GM23338 (cell line): ENCODE data around the gene TMEM38A. TPM values are rescaled to one million over a fixed set of nuclear protein-coding genes. Genes with fewer than 3 reads are reported as not detected.
A peak's percentile ranks its signal among the peaks of the same experiment; 100 is the strongest.
"Not testable (repeated sequence)": the region's sequence is repeated elsewhere in the genome, so short reads cannot be mapped to it uniquely, and the experiment has no call there.

ENCODE experiments used
- ATAC-seq: fragments of 200-7000 bp; cut with Tn5 transposase; 3 replicates; pipeline ENCODE4 v1.9.1; 2020
- DNase-seq: peaks from one replicate; pipeline ENCODE4 v3.0.0-alpha.2; 2015; ENCODE audit warnings: low spot score
- H2AFZ ChIP-seq: fragments of 200-600 bp; sonication (generic); 2 replicates; pipeline ENCODE4 v1.8.0; 2016; ENCODE audit warnings: antibody characterized with exemption, mild to moderate bottlenecking, moderate library complexity
- H3F3A ChIP-seq: fragments of 200-600 bp; sonication (generic); replicated peaks from 2 replicates; pipeline ENCODE4 v1.8.0; 2017; ENCODE audit warnings: antibody characterized with exemption, mixed run types, low read depth
- H3K27ac ChIP-seq: fragments of 200-600 bp; sonication (generic); 2 replicates; pipeline ENCODE4 v1.6.1; 2016; ENCODE audit warnings: low read depth
- H3K27me3 ChIP-seq: fragments of 200-600 bp; sonication (generic); 2 replicates; pipeline ENCODE4 v1.8.0; 2016; ENCODE audit warnings: mild to moderate bottlenecking, mixed run types, moderate library complexity; ENCODE audit not compliant: insufficient read depth
- H3K36me3 ChIP-seq: fragments of 200-600 bp; sonication (generic); 2 replicates; pipeline ENCODE4 v1.8.0; 2016; ENCODE audit warnings: mild to moderate bottlenecking; ENCODE audit not compliant: insufficient read depth
- H3K4me1 ChIP-seq: fragments of 200-600 bp; sonication (generic); 2 replicates; pipeline ENCODE4 v1.8.0; 2016; ENCODE audit warnings: mild to moderate bottlenecking, moderate library complexity; ENCODE audit not compliant: insufficient read depth
- H3K4me2 ChIP-seq: fragments of 200-600 bp; sonication (generic); 2 replicates; pipeline ENCODE4 v1.7.1; 2017; ENCODE audit warnings: mixed run types
- H3K4me3 ChIP-seq: fragments of 200-600 bp; sonication (generic); 2 replicates; pipeline ENCODE4 v1.6.1; 2016; ENCODE audit warnings: mixed run types
- H3K79me2 ChIP-seq: fragments of 200-600 bp; sonication (generic); replicated peaks from 2 replicates; pipeline ENCODE4 v1.8.0; 2017; ENCODE audit warnings: mild to moderate bottlenecking; ENCODE audit not compliant: insufficient read depth
- H3K9me2 ChIP-seq: fragments of 200-600 bp; sonication (generic); 2 replicates; pipeline ENCODE4 v1.8.0; 2017; ENCODE audit not compliant: insufficient read depth
- H4K20me1 ChIP-seq: fragments of 200-600 bp; sonication (generic); replicated peaks from 2 replicates; pipeline ENCODE4 v1.8.0; 2017; ENCODE audit warnings: mild to moderate bottlenecking; ENCODE audit not compliant: insufficient read depth
- H3K27ac Mint-ChIP-seq: 2 replicates; pipeline ENCODE4 v1.8.0; 2020; ENCODE audit warnings: inconsistent platforms, mild to moderate bottlenecking, moderate library complexity, mixed read lengths
- H3K27me3 Mint-ChIP-seq: 3 replicates; pipeline ENCODE4 v1.8.0; 2022; ENCODE audit warnings: low read depth, mild to moderate bottlenecking, moderate library complexity, mixed read lengths, inconsistent platforms; ENCODE audit not compliant: insufficient read depth, poor library complexity
- H3K36me3 Mint-ChIP-seq: 3 replicates; pipeline ENCODE4 v1.8.0; 2021; ENCODE audit warnings: low read depth, mild to moderate bottlenecking, inconsistent platforms, moderate library complexity, mixed read lengths
- H3K4me1 Mint-ChIP-seq: 3 replicates; pipeline ENCODE4 v1.8.0; 2020; ENCODE audit warnings: mild to moderate bottlenecking, inconsistent platforms, mixed read lengths
- H3K4me3 Mint-ChIP-seq: 3 replicates; pipeline ENCODE4 v1.8.0; 2021; ENCODE audit warnings: moderate library complexity, mild to moderate bottlenecking, inconsistent platforms, mixed read lengths
- H3K9me3 Mint-ChIP-seq: 3 replicates; pipeline ENCODE4 v1.8.0; 2020; ENCODE audit warnings: moderate library complexity, mild to moderate bottlenecking, inconsistent platforms, mixed read lengths
- CREB1 ChIP-seq: fragments of 250-450 bp; sonication (Bioruptor Pico); IDR thresholded peaks from 2 replicates; pipeline ENCODE4 v1.5.0; 2020; ENCODE audit warnings: low read depth, mild to moderate bottlenecking, moderate library complexity
- CTCF ChIP-seq, 2 experiments: fragments of 200-600 bp in 1 of 2; sonication (generic) in 1 of 2; conservative IDR thresholded peaks; 2 replicates each; pipeline versions ENCODE4 v1.5.1 to v1.6.1; 2016 to 2017; ENCODE audit warnings: antibody characterized with exemption in 2 of 2, low read depth in 2 of 2, mild to moderate bottlenecking in 2 of 2, moderate library complexity in 1 of 2
- NANOG ChIP-seq: IDR thresholded peaks from 2 replicates; pipeline ENCODE4 v1.6.1; 2016; ENCODE audit warnings: antibody characterized with exemption, borderline replicate concordance
- POLR2AphosphoS5 ChIP-seq: IDR thresholded peaks from 2 replicates; pipeline ENCODE4 v1.6.1; 2016; ENCODE audit warnings: antibody characterized with exemption, low read depth
- ZNF114 ChIP-seq: fragments of 250-450 bp; sonication (Bioruptor Pico); IDR thresholded peaks from 2 replicates; pipeline ENCODE4 v1.5.0; 2020; ENCODE audit warnings: mild to moderate bottlenecking, moderate library complexity
- ZNF331 ChIP-seq: fragments of 250-450 bp; sonication (Bioruptor Pico); IDR thresholded peaks from 2 replicates; pipeline ENCODE4 v1.5.0; 2020; ENCODE audit warnings: low read depth, mild to moderate bottlenecking, moderate library complexity
- ZNF462 ChIP-seq: fragments of 250-450 bp; sonication (Bioruptor Pico); IDR thresholded peaks from 2 replicates; pipeline ENCODE4 v1.5.0; 2020; ENCODE audit warnings: mild to moderate bottlenecking, moderate library complexity
- polyA plus RNA-seq: library from polyadenylated mRNA; unstranded; fragments of >200 nt; fragmentation: Nextera tagmentation; extraction: Ambion mirVana; gene quantifications from 2 replicates; pipeline ENCODE4 v1.2.1, GENCODE V29; 2016
- total RNA-seq: library from RNA; depleted of rRNA; stranded (reverse); fragments of >200 nt; shearing (Covaris generic); gene quantifications from 2 replicates; pipeline ENCODE4 v1.2.3, GENCODE V29; 2014
- TF ChIP-seq, protein P1 (sequence below): IDR thresholded peaks from one replicate; pipeline ENCODE4 v1.6.1; 2018; ENCODE audit warnings: antibody characterized with exemption; ENCODE audit not compliant: unreplicated experiment

Gene TMEM38A
- total and polyA plus RNA-seq, 2 experiments from 2014 or later, result 5.9 to 14.1 TPM

DNA sequence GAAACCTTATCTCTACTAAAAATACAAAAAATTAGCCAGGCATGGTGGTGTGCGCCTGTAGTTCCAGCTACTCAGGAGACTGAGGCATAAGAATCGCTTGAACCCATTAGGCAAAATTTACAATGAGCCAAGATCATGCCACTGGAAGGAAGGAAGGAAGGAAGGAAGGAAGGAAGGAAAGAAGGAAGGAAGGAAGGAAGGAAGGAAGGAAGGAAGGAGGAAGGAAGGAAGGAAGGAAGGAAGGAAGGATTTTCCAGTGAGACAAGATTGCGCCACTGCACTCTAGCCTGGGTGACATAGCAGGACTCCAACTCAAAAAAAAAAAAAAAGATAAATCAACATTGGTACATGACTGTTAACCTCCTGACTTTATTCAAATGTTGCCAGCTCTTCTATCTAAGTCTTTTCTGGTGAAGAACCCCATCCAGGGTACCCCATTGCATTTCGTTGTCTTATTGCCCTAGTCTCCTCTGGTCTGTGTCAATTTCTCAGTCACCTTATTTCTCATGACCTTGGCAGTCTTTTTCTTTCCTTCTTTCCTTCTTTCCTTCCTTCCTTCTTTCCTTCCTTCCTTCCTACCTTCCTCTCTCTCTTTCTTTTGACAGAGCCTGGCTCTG, 74.8 kb downstream of the TMEM38A start:
- H3K4me3 ChIP-seq, H3K4me3 Mint-ChIP-seq, H3K79me2 ChIP-seq, DNase-seq, H3K4me1 ChIP-seq, H3F3A ChIP-seq, H3K4me2 ChIP-seq, H3K27ac ChIP-seq, H4K20me1 ChIP-seq, H3K9me2 ChIP-seq, H3K4me1 Mint-ChIP-seq, H3K27me3 ChIP-seq, H3K36me3 ChIP-seq, H2AFZ ChIP-seq, ATAC-seq, H3K27me3 Mint-ChIP-seq, H3K36me3 Mint-ChIP-seq, H3K27ac Mint-ChIP-seq: not testable (repeated sequence)
- peaks cover 13% of the 10 kb centered on the region; the same call in 1 of the 3 replicates for H3K9me3 Mint-ChIP-seq

DNA sequence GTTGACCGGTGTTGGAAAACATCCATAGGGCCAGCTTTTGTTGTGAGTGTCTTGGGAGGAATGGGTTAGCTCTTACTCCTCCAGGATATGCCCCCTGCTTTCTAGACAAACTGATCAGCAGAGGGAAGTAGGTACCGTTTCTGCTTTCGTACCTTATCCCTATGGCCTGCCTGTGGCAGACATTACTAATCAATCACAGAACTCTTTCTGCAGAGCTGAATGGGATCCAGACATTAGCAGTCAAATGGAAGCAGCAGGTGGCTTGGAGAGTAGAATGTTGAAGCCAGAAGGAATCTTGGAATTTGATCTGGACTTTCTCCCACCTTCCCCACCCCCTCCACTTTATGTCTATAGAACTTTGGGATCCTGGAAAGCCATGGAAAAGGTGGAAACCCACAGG, 75.8 kb downstream of the TMEM38A start:
- no peak overlapping the region for H3K27ac Mint-ChIP-seq
- peaks cover 4% of the 10 kb centered on the region for H3K27me3 Mint-ChIP-seq
- H3F3A ChIP-seq, result no peaks in the 10 kb centered on the region
- H3K27ac ChIP-seq, result no peak overlapping the region
- TF ChIP-seq, protein P1, sequence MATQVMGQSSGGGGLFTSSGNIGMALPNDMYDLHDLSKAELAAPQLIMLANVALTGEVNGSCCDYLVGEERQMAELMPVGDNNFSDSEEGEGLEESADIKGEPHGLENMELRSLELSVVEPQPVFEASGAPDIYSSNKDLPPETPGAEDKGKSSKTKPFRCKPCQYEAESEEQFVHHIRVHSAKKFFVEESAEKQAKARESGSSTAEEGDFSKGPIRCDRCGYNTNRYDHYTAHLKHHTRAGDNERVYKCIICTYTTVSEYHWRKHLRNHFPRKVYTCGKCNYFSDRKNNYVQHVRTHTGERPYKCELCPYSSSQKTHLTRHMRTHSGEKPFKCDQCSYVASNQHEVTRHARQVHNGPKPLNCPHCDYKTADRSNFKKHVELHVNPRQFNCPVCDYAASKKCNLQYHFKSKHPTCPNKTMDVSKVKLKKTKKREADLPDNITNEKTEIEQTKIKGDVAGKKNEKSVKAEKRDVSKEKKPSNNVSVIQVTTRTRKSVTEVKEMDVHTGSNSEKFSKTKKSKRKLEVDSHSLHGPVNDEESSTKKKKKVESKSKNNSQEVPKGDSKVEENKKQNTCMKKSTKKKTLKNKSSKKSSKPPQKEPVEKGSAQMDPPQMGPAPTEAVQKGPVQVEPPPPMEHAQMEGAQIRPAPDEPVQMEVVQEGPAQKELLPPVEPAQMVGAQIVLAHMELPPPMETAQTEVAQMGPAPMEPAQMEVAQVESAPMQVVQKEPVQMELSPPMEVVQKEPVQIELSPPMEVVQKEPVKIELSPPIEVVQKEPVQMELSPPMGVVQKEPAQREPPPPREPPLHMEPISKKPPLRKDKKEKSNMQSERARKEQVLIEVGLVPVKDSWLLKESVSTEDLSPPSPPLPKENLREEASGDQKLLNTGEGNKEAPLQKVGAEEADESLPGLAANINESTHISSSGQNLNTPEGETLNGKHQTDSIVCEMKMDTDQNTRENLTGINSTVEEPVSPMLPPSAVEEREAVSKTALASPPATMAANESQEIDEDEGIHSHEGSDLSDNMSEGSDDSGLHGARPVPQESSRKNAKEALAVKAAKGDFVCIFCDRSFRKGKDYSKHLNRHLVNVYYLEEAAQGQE, result no peak
- TF ChIP-seq CREB1 (no peak), ZNF462 (CRISPR knock-in tag) (no peak), CTCF (conservative IDR thresholded peaks at IDR 0.05; ENCODE audit: low read depth in 2 of 2) (no peak), ZNF331 (CRISPR knock-in tag) (no peak), POLR2AphosphoS5 (no peak), NANOG (no peak), ZNF114 (CRISPR knock-in tag) (no peak)
- H3K36me3 Mint-ChIP-seq, result no peaks in the 10 kb centered on the region
- no peak overlapping the region for H2AFZ ChIP-seq
- H3K27me3 ChIP-seq, result no peaks in the 10 kb centered on the region
- DNase-seq, result peak; percentile 73
- ATAC-seq, result no peak
- no peaks in the 10 kb centered on the region for H3K4me1 ChIP-seq
- H3K36me3 ChIP-seq, result no peaks in the 10 kb centered on the region
- no peaks in the 10 kb centered on the region for H4K20me1 ChIP-seq
- H3K4me1 Mint-ChIP-seq, result peaks cover 6% of the 10 kb centered on the region; the same call in 2 of the 3 replicates
- peaks cover 13% of the 10 kb centered on the region; the same call in 1 of the 3 replicates for H3K9me3 Mint-ChIP-seq
- no peak overlapping the region for H3K4me3 Mint-ChIP-seq
- no peak overlapping the region for H3K4me2 ChIP-seq
- H3K9me2 ChIP-seq, result no peaks in the 10 kb centered on the region
- H3K4me3 ChIP-seq, result no peak overlapping the region
- no peaks in the 10 kb centered on the region for H3K79me2 ChIP-seq
